Prostate gland (tissue), 2 donors: ENCODE data around the gene FGGY.

Experiments
- CTCF ChIP-seq, 4 experiments: fragments of 200-600 bp in 2 of 4; fragments of 450-650 bp in 2 of 4; sonication (generic) in 2 of 4; IDR thresholded peaks; 1 replicate in 3 of 4; 2 replicates in 1 of 4; pipeline ENCODE4 v1.5.1; 2016 to 2019; ENCODE audit warnings: antibody characterized with exemption in 4 of 4, mild to moderate bottlenecking in 2 of 4, moderate library complexity in 2 of 4
- POLR2A ChIP-seq: fragments of 450-650 bp; IDR thresholded peaks from one replicate; pipeline ENCODE4 v1.6.1; 2016; ENCODE audit warnings: antibody characterized with exemption, mild to moderate bottlenecking
- POLR2AphosphoS5 ChIP-seq: sonication (generic); formaldehyde crosslinking; IDR thresholded peaks from one replicate; pipeline ENCODE4 v1.6.1; 2017; ENCODE audit warnings: antibody characterized with exemption

- TF ChIP-seq POLR2AphosphoS5 (no peak), CTCF (IDR thresholded peaks at IDR 0.05) (no peak), POLR2A (no peak)
Measured at GRCh38 chr1:59377350-59377904, 80.5 kb downstream of the FGGY start.
